HG03196 (cell line): ENCODE results near the gene MRGPRE.

Experiments
- ATAC-seq: cut with Tn5 transposase; IDR thresholded peaks from one replicate; pipeline ENCODE4 v1.9.1; 2021; ENCODE audit not compliant: unreplicated experiment

The MRGPRE gene

GRCh38 chr11:3214420-3214699, 17.9 kb downstream of the MRGPRE start:
- ATAC-seq: no peak

- ATAC-seq: no peak
These were observed 18.4 kb downstream of the MRGPRE start for GRCh38 chr11:3213659-3214419.

GRCh38 chr11:3208272-3208671, 23.9 kb downstream of the MRGPRE start:
- ATAC-seq: no peak

- no peak for ATAC-seq
These were observed 24.6 kb downstream of the MRGPRE start for GRCh38 chr11:3207526-3208189.

- ATAC-seq: no peak
These were observed 25.4 kb downstream of the MRGPRE start for GRCh38 chr11:3206922-3207204.

GRCh38 chr11:3206156-3206921, 25.9 kb downstream of the MRGPRE start:
- ATAC-seq: no peak

- ATAC-seq: no peak
These were observed 26.7 kb downstream of the MRGPRE start for GRCh38 chr11:3205261-3206155.

- no peak for ATAC-seq
These were observed 27.8 kb downstream of the MRGPRE start for GRCh38 chr11:3204141-3205015.

- no peak for ATAC-seq
These were observed 28.8 kb downstream of the MRGPRE start for GRCh38 chr11:3203221-3204043.

GRCh38 chr11:3202759-3203158, 29.5 kb downstream of the MRGPRE start:
- ATAC-seq: no peak

GRCh38 chr11:3202305-3202704, 29.9 kb downstream of the MRGPRE start:
- no peak for ATAC-seq

- no peak for ATAC-seq
These were observed 30.5 kb downstream of the MRGPRE start for GRCh38 chr11:3201677-3202181.

- ATAC-seq: no peak
These were observed 31.1 kb downstream of the MRGPRE start for GRCh38 chr11:3201112-3201581.

GRCh38 chr11:3200388-3201111, 31.7 kb downstream of the MRGPRE start:
- no peak for ATAC-seq

- no peak for ATAC-seq
These were observed 32.5 kb downstream of the MRGPRE start for GRCh38 chr11:3199537-3200295.

GRCh38 chr11:3198815-3199214, 33.4 kb downstream of the MRGPRE start:
- no peak for ATAC-seq

- ATAC-seq: no peak
These were observed 34.2 kb downstream of the MRGPRE start for GRCh38 chr11:3197878-3198528.
